SK-N-SH treated with all-trans-retinoic acid at 6 μM for 48 hours (cell line): ENCODE results near the gene TPRG1L.

ENCODE experiments used
- ATAC-seq: fragments of 200-7000 bp; cut with Tn5 transposase; 3 replicates; pipeline ENCODE4 v1.9.1; 2020; ENCODE audit warnings: mild to moderate bottlenecking, moderate library complexity
- ARNTL ChIP-seq: fragments of 450-650 bp; formaldehyde crosslinking; IDR thresholded peaks from 2 replicates; pipeline ENCODE4 v1.5.0; 2020; ENCODE audit warnings: low read depth, mild to moderate bottlenecking, moderate library complexity, borderline replicate concordance
- BACH2 ChIP-seq: fragments of 250-450 bp; sonication (Bioruptor Pico); IDR thresholded peaks from 2 replicates; pipeline ENCODE4 v1.9.0; 2021; ENCODE audit warnings: mild to moderate bottlenecking, borderline replicate concordance
- CSDC2 ChIP-seq: fragments of 250-450 bp; sonication (Bioruptor Pico); IDR thresholded peaks from 2 replicates; pipeline ENCODE4 v1.5.0; 2020; ENCODE audit warnings: mild to moderate bottlenecking, moderate library complexity
- ESRRG ChIP-seq: fragments of 250-450 bp; sonication (Bioruptor Pico); IDR thresholded peaks from 2 replicates; pipeline ENCODE4 v1.6.1; 2021; ENCODE audit warnings: mild to moderate bottlenecking
- GLIS3 ChIP-seq: fragments of 250-450 bp; sonication (Bioruptor Pico); IDR thresholded peaks from 2 replicates; pipeline ENCODE4 v1.5.0; 2020; ENCODE audit warnings: mild to moderate bottlenecking, moderate library complexity
- OSR1 ChIP-seq: fragments of 250-450 bp; sonication (Bioruptor Pico); IDR thresholded peaks from 2 replicates; pipeline ENCODE4 v1.8.0; 2022; ENCODE audit warnings: moderate library complexity, mild to moderate bottlenecking, inconsistent platforms
- PPARA ChIP-seq: fragments of 250-450 bp; sonication (Bioruptor Pico); IDR thresholded peaks from 2 replicates; pipeline ENCODE4 v1.5.0; 2020; ENCODE audit warnings: mild to moderate bottlenecking, borderline replicate concordance
- RARB ChIP-seq: fragments of 250-450 bp; sonication (Bioruptor Pico); IDR thresholded peaks from 2 replicates; pipeline ENCODE4 v1.8.0; 2021; ENCODE audit warnings: mild to moderate bottlenecking, moderate library complexity
- SNAI2 ChIP-seq: fragments of 250-450 bp; sonication (Bioruptor Pico); IDR thresholded peaks from 2 replicates; pipeline ENCODE4 v1.5.0; 2020; ENCODE audit warnings: mild to moderate bottlenecking, moderate library complexity
- TCF4 ChIP-seq: fragments of 250-450 bp; sonication (Bioruptor Pico); IDR thresholded peaks from 2 replicates; pipeline ENCODE4 v1.8.0; 2021; ENCODE audit warnings: mild to moderate bottlenecking, moderate library complexity, borderline replicate concordance
- ZC3H10 ChIP-seq: fragments of 250-450 bp; sonication (Bioruptor Pico); IDR thresholded peaks from 2 replicates; pipeline ENCODE4 v1.5.1; 2021; ENCODE audit warnings: mild to moderate bottlenecking, moderate library complexity
- ZFP30 ChIP-seq: fragments of 450-650 bp; formaldehyde crosslinking; IDR thresholded peaks from 2 replicates; pipeline ENCODE4 v1.5.0; 2022; ENCODE audit warnings: mild to moderate bottlenecking, moderate library complexity
- ZNF565 ChIP-seq: fragments of 450-650 bp; formaldehyde crosslinking; conservative IDR thresholded peaks from 2 replicates; pipeline ENCODE4 v1.5.0; 2020; ENCODE audit warnings: low read depth, mild to moderate bottlenecking, moderate library complexity
- ZNF70 ChIP-seq: fragments of 450-650 bp; formaldehyde crosslinking; IDR thresholded peaks from 2 replicates; pipeline ENCODE4 v1.5.0; 2020; ENCODE audit warnings: mild to moderate bottlenecking, moderate library complexity
- ZNF8 ChIP-seq: fragments of 450-650 bp; formaldehyde crosslinking; IDR thresholded peaks from 2 replicates; pipeline ENCODE4 v1.5.0; 2020; ENCODE audit warnings: mild to moderate bottlenecking, moderate library complexity
- TF ChIP-seq, protein P1 (sequence below): fragments of 250-450 bp; sonication (Bioruptor Pico); IDR thresholded peaks from 2 replicates; pipeline ENCODE4 v1.8.0; 2020; ENCODE audit warnings: mild to moderate bottlenecking, moderate library complexity, borderline replicate concordance
- TF ChIP-seq, protein P2 (sequence below): fragments of 250-450 bp; sonication (Bioruptor Pico); IDR thresholded peaks from 2 replicates; pipeline ENCODE4 v1.5.1; 2021; ENCODE audit warnings: mild to moderate bottlenecking, moderate library complexity
- TF ChIP-seq, protein P3 (sequence below): fragments of 250-450 bp; sonication (Bioruptor Pico); IDR thresholded peaks from 2 replicates; pipeline ENCODE4 v1.5.0; 2020; ENCODE audit warnings: mild to moderate bottlenecking, moderate library complexity
- TF ChIP-seq, protein P4 (sequence below): fragments of 250-450 bp; sonication (Bioruptor Pico); IDR thresholded peaks from 2 replicates; pipeline ENCODE4 v1.5.1; 2020; ENCODE audit warnings: low read depth, mild to moderate bottlenecking, moderate library complexity
- TF ChIP-seq, protein P5 (sequence below): fragments of 250-450 bp; sonication (Bioruptor Pico); IDR thresholded peaks from 2 replicates; pipeline ENCODE4 v1.8.0; 2021; ENCODE audit warnings: low read depth, mild to moderate bottlenecking, moderate library complexity, borderline replicate concordance

TPRG1L gene

DNA sequence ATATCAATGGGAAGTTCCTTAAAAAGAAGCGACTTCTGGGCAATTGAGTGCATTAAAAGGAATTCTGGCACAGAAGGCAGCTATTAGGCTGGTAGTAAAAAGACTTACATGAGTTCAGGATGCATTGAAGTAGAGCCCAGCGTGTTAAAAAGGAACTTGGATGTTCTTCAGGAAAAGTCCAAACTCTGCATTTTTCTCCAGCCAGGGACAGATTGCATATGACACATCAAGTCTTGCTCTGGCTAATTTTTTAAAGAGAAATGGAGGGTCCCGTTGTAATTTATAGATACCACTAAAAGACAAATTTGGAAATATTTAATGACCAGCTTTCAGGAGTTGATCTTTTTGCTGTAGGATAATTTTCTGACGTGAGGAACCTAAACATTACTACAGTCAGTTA, 1.2 kb downstream of the TPRG1L start:
- ATAC-seq, result no peak
- TF ChIP-seq ESRRG (CRISPR knock-in tag) (no peak), SNAI2 (CRISPR knock-in tag) (no peak), BACH2 (no peak), ZFP30 (no peak), ZNF70 (CRISPR knock-in tag) (no peak), ZC3H10 (CRISPR knock-in tag) (no peak), TCF4 (CRISPR knock-in tag) (no peak), PPARA (CRISPR knock-in tag) (no peak), CSDC2 (CRISPR knock-in tag) (no peak), OSR1 (CRISPR knock-in tag) (no peak)
- TF ChIP-seq, protein P1, sequence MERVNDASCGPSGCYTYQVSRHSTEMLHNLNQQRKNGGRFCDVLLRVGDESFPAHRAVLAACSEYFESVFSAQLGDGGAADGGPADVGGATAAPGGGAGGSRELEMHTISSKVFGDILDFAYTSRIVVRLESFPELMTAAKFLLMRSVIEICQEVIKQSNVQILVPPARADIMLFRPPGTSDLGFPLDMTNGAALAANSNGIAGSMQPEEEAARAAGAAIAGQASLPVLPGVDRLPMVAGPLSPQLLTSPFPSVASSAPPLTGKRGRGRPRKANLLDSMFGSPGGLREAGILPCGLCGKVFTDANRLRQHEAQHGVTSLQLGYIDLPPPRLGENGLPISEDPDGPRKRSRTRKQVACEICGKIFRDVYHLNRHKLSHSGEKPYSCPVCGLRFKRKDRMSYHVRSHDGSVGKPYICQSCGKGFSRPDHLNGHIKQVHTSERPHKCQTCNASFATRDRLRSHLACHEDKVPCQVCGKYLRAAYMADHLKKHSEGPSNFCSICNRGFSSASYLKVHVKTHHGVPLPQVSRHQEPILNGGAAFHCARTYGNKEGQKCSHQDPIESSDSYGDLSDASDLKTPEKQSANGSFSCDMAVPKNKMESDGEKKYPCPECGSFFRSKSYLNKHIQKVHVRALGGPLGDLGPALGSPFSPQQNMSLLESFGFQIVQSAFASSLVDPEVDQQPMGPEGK, result no peak

DNA sequence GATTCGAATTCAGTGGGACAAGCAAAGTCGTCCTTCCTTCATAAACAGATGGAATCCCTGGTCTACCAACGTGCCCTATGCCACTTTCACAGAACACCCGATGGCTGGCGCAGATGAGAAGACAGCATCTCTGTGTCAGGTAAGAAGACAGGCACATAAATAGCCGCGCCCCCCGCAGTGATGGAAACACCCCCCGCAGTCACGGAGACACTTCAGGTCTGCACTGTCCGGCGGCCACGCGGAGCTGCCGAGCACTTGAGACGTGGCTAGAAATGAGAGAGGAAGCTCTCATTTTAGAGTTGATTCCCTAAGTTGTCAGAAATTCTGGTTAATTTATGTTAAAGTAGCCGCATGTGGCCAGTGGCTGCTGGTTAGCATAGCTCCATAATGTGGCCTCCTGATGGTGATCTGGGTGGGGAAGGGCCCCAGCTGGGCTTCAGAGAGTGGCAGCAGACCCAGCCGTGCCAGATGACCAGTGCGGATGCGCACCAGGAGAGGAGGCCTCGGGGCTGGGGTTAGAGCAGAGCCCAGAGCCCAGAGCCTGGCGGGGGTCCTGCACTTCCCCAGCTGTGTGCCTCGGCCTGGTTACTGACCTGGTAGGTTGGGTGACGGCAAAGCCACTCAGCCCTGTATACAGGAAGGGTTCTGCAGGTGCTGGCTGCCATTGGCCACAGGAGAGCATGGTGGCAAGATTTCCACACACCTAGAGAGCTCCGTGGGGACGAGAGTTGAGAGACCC, 2.9 kb downstream of the TPRG1L start:
- TF ChIP-seq, protein P2, sequence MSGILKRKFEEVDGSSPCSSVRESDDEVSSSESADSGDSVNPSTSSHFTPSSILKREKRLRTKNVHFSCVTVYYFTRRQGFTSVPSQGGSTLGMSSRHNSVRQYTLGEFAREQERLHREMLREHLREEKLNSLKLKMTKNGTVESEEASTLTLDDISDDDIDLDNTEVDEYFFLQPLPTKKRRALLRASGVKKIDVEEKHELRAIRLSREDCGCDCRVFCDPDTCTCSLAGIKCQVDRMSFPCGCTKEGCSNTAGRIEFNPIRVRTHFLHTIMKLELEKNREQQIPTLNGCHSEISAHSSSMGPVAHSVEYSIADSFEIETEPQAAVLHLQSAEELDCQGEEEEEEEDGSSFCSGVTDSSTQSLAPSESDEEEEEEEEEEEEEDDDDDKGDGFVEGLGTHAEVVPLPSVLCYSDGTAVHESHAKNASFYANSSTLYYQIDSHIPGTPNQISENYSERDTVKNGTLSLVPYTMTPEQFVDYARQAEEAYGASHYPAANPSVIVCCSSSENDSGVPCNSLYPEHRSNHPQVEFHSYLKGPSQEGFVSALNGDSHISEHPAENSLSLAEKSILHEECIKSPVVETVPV (CRISPR knock-in tag), result no peak
- TF ChIP-seq ZNF565 (CRISPR knock-in tag) (no peak), ARNTL (CRISPR knock-in tag) (no peak), ESRRG (CRISPR knock-in tag) (no peak), RARB (no peak), BACH2 (no peak), SNAI2 (CRISPR knock-in tag) (no peak), ZFP30 (no peak), ZNF8 (no peak), PPARA (CRISPR knock-in tag) (no peak), GLIS3 (CRISPR knock-in tag) (no peak)
- TF ChIP-seq, protein P1, result no peak
- TF ChIP-seq, protein P3, sequence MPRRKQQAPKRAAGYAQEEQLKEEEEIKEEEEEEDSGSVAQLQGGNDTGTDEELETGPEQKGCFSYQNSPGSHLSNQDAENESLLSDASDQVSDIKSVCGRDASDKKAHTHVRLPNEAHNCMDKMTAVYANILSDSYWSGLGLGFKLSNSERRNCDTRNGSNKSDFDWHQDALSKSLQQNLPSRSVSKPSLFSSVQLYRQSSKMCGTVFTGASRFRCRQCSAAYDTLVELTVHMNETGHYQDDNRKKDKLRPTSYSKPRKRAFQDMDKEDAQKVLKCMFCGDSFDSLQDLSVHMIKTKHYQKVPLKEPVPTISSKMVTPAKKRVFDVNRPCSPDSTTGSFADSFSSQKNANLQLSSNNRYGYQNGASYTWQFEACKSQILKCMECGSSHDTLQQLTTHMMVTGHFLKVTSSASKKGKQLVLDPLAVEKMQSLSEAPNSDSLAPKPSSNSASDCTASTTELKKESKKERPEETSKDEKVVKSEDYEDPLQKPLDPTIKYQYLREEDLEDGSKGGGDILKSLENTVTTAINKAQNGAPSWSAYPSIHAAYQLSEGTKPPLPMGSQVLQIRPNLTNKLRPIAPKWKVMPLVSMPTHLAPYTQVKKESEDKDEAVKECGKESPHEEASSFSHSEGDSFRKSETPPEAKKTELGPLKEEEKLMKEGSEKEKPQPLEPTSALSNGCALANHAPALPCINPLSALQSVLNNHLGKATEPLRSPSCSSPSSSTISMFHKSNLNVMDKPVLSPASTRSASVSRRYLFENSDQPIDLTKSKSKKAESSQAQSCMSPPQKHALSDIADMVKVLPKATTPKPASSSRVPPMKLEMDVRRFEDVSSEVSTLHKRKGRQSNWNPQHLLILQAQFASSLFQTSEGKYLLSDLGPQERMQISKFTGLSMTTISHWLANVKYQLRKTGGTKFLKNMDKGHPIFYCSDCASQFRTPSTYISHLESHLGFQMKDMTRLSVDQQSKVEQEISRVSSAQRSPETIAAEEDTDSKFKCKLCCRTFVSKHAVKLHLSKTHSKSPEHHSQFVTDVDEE (CRISPR knock-in tag), result no peak
- TF ChIP-seq, protein P4, sequence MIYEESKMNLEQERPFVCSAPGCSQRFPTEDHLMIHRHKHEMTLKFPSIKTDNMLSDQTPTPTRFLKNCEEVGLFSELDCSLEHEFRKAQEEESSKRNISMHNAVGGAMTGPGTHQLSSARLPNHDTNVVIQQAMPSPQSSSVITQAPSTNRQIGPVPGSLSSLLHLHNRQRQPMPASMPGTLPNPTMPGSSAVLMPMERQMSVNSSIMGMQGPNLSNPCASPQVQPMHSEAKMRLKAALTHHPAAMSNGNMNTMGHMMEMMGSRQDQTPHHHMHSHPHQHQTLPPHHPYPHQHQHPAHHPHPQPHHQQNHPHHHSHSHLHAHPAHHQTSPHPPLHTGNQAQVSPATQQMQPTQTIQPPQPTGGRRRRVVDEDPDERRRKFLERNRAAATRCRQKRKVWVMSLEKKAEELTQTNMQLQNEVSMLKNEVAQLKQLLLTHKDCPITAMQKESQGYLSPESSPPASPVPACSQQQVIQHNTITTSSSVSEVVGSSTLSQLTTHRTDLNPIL (CRISPR knock-in tag), result no peak
- no peak for ATAC-seq

DNA sequence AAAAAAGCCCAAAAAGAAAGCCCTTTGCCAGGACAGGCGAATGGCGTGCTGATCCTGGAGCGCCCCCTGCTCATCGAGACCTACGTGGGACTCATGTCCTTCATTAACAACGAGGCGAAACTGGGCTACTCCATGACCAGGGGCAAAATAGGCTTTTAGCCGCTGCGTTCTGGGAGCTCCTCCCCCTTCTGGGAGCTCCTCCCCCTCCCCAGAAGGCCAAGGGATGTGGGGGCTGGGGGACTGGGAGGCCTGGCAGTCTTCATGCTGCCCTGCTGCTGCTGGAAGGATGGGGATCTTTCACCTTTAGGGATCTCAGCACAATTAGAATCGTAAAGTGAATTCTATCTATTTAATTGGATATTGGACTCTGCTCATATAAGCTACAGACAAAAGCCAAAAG, 3.6 kb downstream of the TPRG1L start:
- ATAC-seq, result no peak
- TF ChIP-seq, protein P5, sequence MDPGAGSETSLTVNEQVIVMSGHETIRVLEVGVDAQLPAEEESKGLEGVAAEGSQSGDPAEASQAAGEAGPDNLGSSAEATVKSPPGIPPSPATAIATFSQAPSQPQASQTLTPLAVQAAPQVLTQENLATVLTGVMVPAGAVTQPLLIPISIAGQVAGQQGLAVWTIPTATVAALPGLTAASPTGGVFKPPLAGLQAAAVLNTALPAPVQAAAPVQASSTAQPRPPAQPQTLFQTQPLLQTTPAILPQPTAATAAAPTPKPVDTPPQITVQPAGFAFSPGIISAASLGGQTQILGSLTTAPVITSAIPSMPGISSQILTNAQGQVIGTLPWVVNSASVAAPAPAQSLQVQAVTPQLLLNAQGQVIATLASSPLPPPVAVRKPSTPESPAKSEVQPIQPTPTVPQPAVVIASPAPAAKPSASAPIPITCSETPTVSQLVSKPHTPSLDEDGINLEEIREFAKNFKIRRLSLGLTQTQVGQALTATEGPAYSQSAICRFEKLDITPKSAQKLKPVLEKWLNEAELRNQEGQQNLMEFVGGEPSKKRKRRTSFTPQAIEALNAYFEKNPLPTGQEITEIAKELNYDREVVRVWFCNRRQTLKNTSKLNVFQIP (CRISPR knock-in tag), result no peak
- TF ChIP-seq RARB (no peak), TCF4 (CRISPR knock-in tag) (no peak), ZC3H10 (CRISPR knock-in tag) (no peak), CSDC2 (CRISPR knock-in tag) (no peak), SNAI2 (CRISPR knock-in tag) (no peak)
